H9 (cell line): ENCODE measurements around the gene C2CD2. TPM values are rescaled to one million over a fixed set of nuclear protein-coding genes. Genes with fewer than 3 reads are reported as not detected.

Source experiments
- DNase-seq: peaks from one replicate; pipeline ENCODE4 v3.0.0-alpha.2; 2017
- H2AFZ ChIP-seq: one replicate; pipeline ENCODE4 v1.6.1; 2013; ENCODE audit warnings: mild to moderate bottlenecking, low read length, control low read depth, moderate library complexity
- H2AK5ac ChIP-seq: 2 replicates; pipeline ENCODE4 v1.6.1; 2013; ENCODE audit warnings: low read length, control low read depth, mixed read lengths; ENCODE audit not compliant: insufficient read length
- H2BK120ac ChIP-seq: one replicate; pipeline ENCODE4 v1.6.1; 2013; ENCODE audit warnings: low read depth, mild to moderate bottlenecking, low read length, control low read depth, inconsistent platforms; ENCODE audit not compliant: poor library complexity, severe bottlenecking
- H2BK12ac ChIP-seq: 2 replicates; pipeline ENCODE4 v1.6.1; 2013; ENCODE audit warnings: low read length, control low read depth, mixed read lengths, low read depth; ENCODE audit not compliant: insufficient read length
- H2BK15ac ChIP-seq: 2 replicates; pipeline ENCODE4 v1.6.1; 2013; ENCODE audit warnings: low read depth, low read length, control low read depth
- H2BK20ac ChIP-seq: one replicate; pipeline ENCODE4 v1.6.1; 2013; ENCODE audit warnings: low read depth, mild to moderate bottlenecking, low read length, control low read depth, inconsistent platforms; ENCODE audit not compliant: poor library complexity, severe bottlenecking
- H2BK5ac ChIP-seq: 2 replicates; pipeline ENCODE4 v1.6.1; 2013; ENCODE audit warnings: low read length, control low read depth, mixed read lengths; ENCODE audit not compliant: insufficient read length
- H3K14ac ChIP-seq: 2 replicates; pipeline ENCODE4 v1.6.1; 2013; ENCODE audit warnings: low read length, control low read depth; ENCODE audit not compliant: insufficient read depth
- H3K18ac ChIP-seq: 2 replicates; pipeline ENCODE4 v1.6.1; 2013; ENCODE audit warnings: low read depth, mild to moderate bottlenecking, mixed read lengths, low read length, control low read depth; ENCODE audit not compliant: insufficient read length
- H3K23ac ChIP-seq: 2 replicates; pipeline ENCODE4 v1.6.1; 2013; ENCODE audit warnings: low read length, control low read depth, mixed read lengths, low read depth; ENCODE audit not compliant: insufficient read length
- H3K23me2 ChIP-seq: 2 replicates; pipeline ENCODE4 v1.6.1; 2013; ENCODE audit warnings: low read depth, mild to moderate bottlenecking, mixed read lengths, low read length, control low read depth; ENCODE audit not compliant: insufficient read length, poor library complexity, severe bottlenecking
- H3K27ac ChIP-seq: 2 replicates; pipeline ENCODE4 v1.5.1; 2013; ENCODE audit warnings: low read length, control low read depth, mixed read lengths, low read depth; ENCODE audit not compliant: insufficient read length
- H3K27me3 ChIP-seq: 2 replicates; pipeline ENCODE4 v1.6.1; 2013; ENCODE audit warnings: low read length, control low read depth, inconsistent platforms; ENCODE audit not compliant: insufficient read depth
- H3K4ac ChIP-seq: 2 replicates; pipeline ENCODE4 v1.6.1; 2013; ENCODE audit warnings: low read depth, mild to moderate bottlenecking, control low read depth, inconsistent platforms, low read length, moderate library complexity
- H3K4me1 ChIP-seq: 2 replicates; pipeline ENCODE4 v1.6.1; 2013; ENCODE audit warnings: low read length, control low read depth, inconsistent platforms; ENCODE audit not compliant: insufficient read depth
- H3K4me2 ChIP-seq: 2 replicates; pipeline ENCODE4 v1.6.1; 2013; ENCODE audit warnings: low read length, control low read depth, mixed read lengths; ENCODE audit not compliant: insufficient read length, insufficient read depth
- H3K56ac ChIP-seq: 2 replicates; pipeline ENCODE4 v1.6.1; 2013; ENCODE audit warnings: low read depth, mild to moderate bottlenecking, mixed read lengths, low read length, control low read depth; ENCODE audit not compliant: insufficient read length
- H3K79me1 ChIP-seq: 2 replicates; pipeline ENCODE4 v1.6.1; 2013; ENCODE audit warnings: low read depth, mild to moderate bottlenecking, moderate library complexity, low read length, control low read depth, inconsistent platforms; ENCODE audit not compliant: insufficient read depth, poor library complexity, severe bottlenecking
- H3K79me2 ChIP-seq: 2 replicates; pipeline ENCODE4 v1.6.1; 2013; ENCODE audit warnings: low read length, control low read depth, inconsistent platforms; ENCODE audit not compliant: insufficient read depth
- H3K9ac ChIP-seq: 2 replicates; pipeline ENCODE4 v1.6.1; 2013; ENCODE audit warnings: low read length, control low read depth, mixed read lengths; ENCODE audit not compliant: insufficient read length; ENCODE audit errors: extremely low read depth
- H3K9me3 ChIP-seq: one replicate; pipeline ENCODE4 v1.6.1; 2013; ENCODE audit warnings: low read depth, low read length, inconsistent platforms; ENCODE audit not compliant: control insufficient read depth
- H3T11ph ChIP-seq: one replicate; pipeline ENCODE4 v1.6.1; 2013; ENCODE audit warnings: mild to moderate bottlenecking, low read length, control low read depth, inconsistent platforms
- H4K20me1 ChIP-seq: one replicate; pipeline ENCODE4 v1.6.1; 2013; ENCODE audit not compliant: control insufficient read depth, insufficient read length, insufficient read depth
- H4K5ac ChIP-seq: 2 replicates; pipeline ENCODE4 v1.6.1; 2013; ENCODE audit warnings: low read depth, mild to moderate bottlenecking, mixed read lengths, low read length, control low read depth; ENCODE audit not compliant: insufficient read length
- H4K8ac ChIP-seq: replicated peaks from 2 replicates; pipeline ENCODE4 v1.6.1; 2013; ENCODE audit warnings: low read length, control low read depth, mixed read lengths, low read depth; ENCODE audit not compliant: insufficient read length
- H4K91ac ChIP-seq: 2 replicates; pipeline ENCODE4 v1.6.1; 2013; ENCODE audit warnings: low read depth, mild to moderate bottlenecking, moderate library complexity, mixed read lengths, low read length, control low read depth; ENCODE audit not compliant: insufficient read length
- H3K27ac Mint-ChIP-seq, 3 experiments: 2 replicates in 2 of 3; 3 replicates in 1 of 3; pipeline ENCODE4 v1.8.0; 2020 to 2021; ENCODE audit warnings: mixed read lengths in 3 of 3, mild to moderate bottlenecking in 1 of 3, moderate library complexity in 1 of 3
- H3K27me3 Mint-ChIP-seq: 2 replicates; pipeline ENCODE4 v1.8.0; 2021; ENCODE audit warnings: low read depth, mild to moderate bottlenecking, moderate library complexity, mixed read lengths
- H3K36me3 Mint-ChIP-seq, 3 experiments: 2 replicates in 2 of 3; 3 replicates in 1 of 3; pipeline ENCODE4 v1.8.0; 2020 to 2021; ENCODE audit warnings: low read depth in 3 of 3, mixed read lengths in 3 of 3; ENCODE audit not compliant: insufficient read depth in 1 of 3
- H3K4me1 Mint-ChIP-seq, 2 experiments: 2 replicates each; pipeline ENCODE4 v1.8.0; 2020; ENCODE audit warnings: mixed read lengths in 2 of 2
- H3K4me3 Mint-ChIP-seq, 2 experiments: 2 replicates in 1 of 2; 3 replicates in 1 of 2; pipeline ENCODE4 v1.8.0; 2020 to 2021; ENCODE audit warnings: mild to moderate bottlenecking in 2 of 2, mixed read lengths in 2 of 2, moderate library complexity in 1 of 2
- H3K9me3 Mint-ChIP-seq, 2 experiments: 2 replicates in 1 of 2; 3 replicates in 1 of 2; pipeline ENCODE4 v1.8.0; 2020; ENCODE audit warnings: mild to moderate bottlenecking in 2 of 2, mixed read lengths in 2 of 2, moderate library complexity in 1 of 2
- WGBS: extraction: QIAGEN DNeasy Blood & Tissue Kit; methylation state at CpG from one replicate; pipeline ENCODE4 v1.1.7; 2013; ENCODE audit warnings: missing lambda C conversion rate, low lambda C conversion rate, mixed read lengths; ENCODE audit not compliant: insufficient read length; ENCODE audit errors: extremely low coverage; 5-methylcytosine and 5-hydroxymethylcytosine counted together
- total RNA-seq: library from RNA; stranded (reverse); gene quantifications from 2 replicates; pipeline ENCODE4 v1.2.1, GENCODE V29; 2021
- TF ChIP-seq, protein P1 (sequence below): fragments of 200-600 bp; sonication (generic); conservative IDR thresholded peaks from 3 replicates; pipeline ENCODE4 v1.8.0; 2021; ENCODE audit warnings: antibody characterized with exemption, mild to moderate bottlenecking

C2CD2 gene
- total RNA-seq, 1 experiment from 2014 or later: 14.6 TPM

DNA sequence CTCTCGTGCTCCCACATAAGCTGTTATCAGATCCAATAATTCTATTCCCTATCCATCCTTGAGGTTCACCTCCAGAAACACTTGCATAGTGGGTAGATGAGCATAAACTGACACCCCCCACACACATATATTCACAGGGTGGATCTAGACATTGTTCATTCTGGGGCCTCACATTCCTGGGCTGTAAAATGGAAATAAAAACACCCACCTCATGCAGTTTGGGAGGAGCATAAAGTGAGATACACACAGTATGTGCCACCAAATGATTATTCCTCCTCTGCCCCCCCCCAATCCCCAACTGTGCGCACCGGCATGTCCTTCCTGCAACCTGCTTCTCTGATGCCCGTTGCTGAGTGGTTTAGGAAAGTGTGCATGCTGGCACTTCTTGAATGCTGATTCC lies 92.6 kb downstream of the C2CD2 start:
- no peak overlapping the region for H3K23ac ChIP-seq
- no peak overlapping the region for H3K4ac ChIP-seq
- no peak overlapping the region for H3K56ac ChIP-seq
- DNase-seq: no peak
- no peak overlapping the region for H3K27ac ChIP-seq
- H2AK5ac ChIP-seq: no peak overlapping the region
- no peak overlapping the region for H3K18ac ChIP-seq
- H3K27me3 ChIP-seq: no peaks in the 10 kb centered on the region
- H2BK20ac ChIP-seq: no peak overlapping the region
- no peak overlapping the region for H2AFZ ChIP-seq
- no peak overlapping the region for H3K4me2 ChIP-seq
- no peak overlapping the region for H4K8ac ChIP-seq
- no peaks in the 10 kb centered on the region; the same call in 1 of the 2 replicates for H3K79me2 ChIP-seq
- H3K36me3 Mint-ChIP-seq: peaks cover 0 to 25% (median 16%) of the 10 kb centered on the region in 3 experiments; a peak in 6 of 7 replicates
- peaks cover 15 to 19% of the 10 kb centered on the region in 2 experiments for H3K4me1 Mint-ChIP-seq
- no peak overlapping the region for H2BK5ac ChIP-seq
- TF ChIP-seq, protein P1, sequence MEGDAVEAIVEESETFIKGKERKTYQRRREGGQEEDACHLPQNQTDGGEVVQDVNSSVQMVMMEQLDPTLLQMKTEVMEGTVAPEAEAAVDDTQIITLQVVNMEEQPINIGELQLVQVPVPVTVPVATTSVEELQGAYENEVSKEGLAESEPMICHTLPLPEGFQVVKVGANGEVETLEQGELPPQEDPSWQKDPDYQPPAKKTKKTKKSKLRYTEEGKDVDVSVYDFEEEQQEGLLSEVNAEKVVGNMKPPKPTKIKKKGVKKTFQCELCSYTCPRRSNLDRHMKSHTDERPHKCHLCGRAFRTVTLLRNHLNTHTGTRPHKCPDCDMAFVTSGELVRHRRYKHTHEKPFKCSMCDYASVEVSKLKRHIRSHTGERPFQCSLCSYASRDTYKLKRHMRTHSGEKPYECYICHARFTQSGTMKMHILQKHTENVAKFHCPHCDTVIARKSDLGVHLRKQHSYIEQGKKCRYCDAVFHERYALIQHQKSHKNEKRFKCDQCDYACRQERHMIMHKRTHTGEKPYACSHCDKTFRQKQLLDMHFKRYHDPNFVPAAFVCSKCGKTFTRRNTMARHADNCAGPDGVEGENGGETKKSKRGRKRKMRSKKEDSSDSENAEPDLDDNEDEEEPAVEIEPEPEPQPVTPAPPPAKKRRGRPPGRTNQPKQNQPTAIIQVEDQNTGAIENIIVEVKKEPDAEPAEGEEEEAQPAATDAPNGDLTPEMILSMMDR: no peak
- no peaks in the 10 kb centered on the region for H3K23me2 ChIP-seq
- no peaks in the 10 kb centered on the region for H3K9me3 ChIP-seq
- H3K27ac Mint-ChIP-seq: no peak overlapping the region; a peak in 1 of 7 replicates
- H4K91ac ChIP-seq: no peak overlapping the region
- no peak overlapping the region for H2BK120ac ChIP-seq
- H3T11ph ChIP-seq: no peak overlapping the region
- no peak overlapping the region for H3K14ac ChIP-seq
- no peaks in the 10 kb centered on the region for H3K79me1 ChIP-seq
- no peaks in the 10 kb centered on the region for H3K9me3 Mint-ChIP-seq
- H2BK15ac ChIP-seq: no peak overlapping the region
- whole genome bisulfite sequencing: no CpG with 5 or more reads among the region's 4 CpGs
- no peak overlapping the region for H3K9ac ChIP-seq
- H3K27me3 Mint-ChIP-seq: no peaks in the 10 kb centered on the region
- H4K5ac ChIP-seq: no peak overlapping the region
- H3K4me3 Mint-ChIP-seq: no peak overlapping the region
- H4K20me1 ChIP-seq: no peaks in the 10 kb centered on the region
- H3K4me1 ChIP-seq: no peaks in the 10 kb centered on the region
- H2BK12ac ChIP-seq: no peak overlapping the region
